Spleen (tissue), 11 donors: ENCODE measurements around the gene FAM3B. TPM values are rescaled to one million over a fixed set of nuclear protein-coding genes. Genes with fewer than 3 reads are reported as not detected.

Experiments used
- DNase-seq: peaks from one replicate; pipeline ENCODE4 v3.0.0-alpha.2; 2020
- H3K27ac ChIP-seq, 8 donors: fragments of 200-600 bp; sonication (generic) in 7 of 8; 1 replicate in 4 of 8; 2 replicates in 4 of 8; pipeline versions ENCODE4 v1.5.0 to v1.8.0; 2016 to 2021; ENCODE audit warnings: inconsistent platforms in 4 of 8, mild to moderate bottlenecking in 4 of 8, moderate library complexity in 1 of 8
- H3K27me3 ChIP-seq, 7 donors: fragments of 200-600 bp; sonication (generic) in 6 of 7; replicated peaks in 1 of 7; 1 replicate in 4 of 7; 2 replicates in 3 of 7; pipeline versions ENCODE4 v1.5.0 to v1.8.0; 2016 to 2021; ENCODE audit warnings: inconsistent platforms in 3 of 7, mild to moderate bottlenecking in 1 of 7
- H3K36me3 ChIP-seq, 6 donors: fragments of 200-600 bp; sonication (generic) in 5 of 6; 1 replicate in 4 of 6; 2 replicates in 2 of 6; pipeline versions ENCODE4 v1.5.0 to v1.8.0; 2016 to 2021; ENCODE audit warnings: inconsistent platforms in 2 of 6
- H3K4me1 ChIP-seq, 6 donors: fragments of 200-600 bp; sonication (generic) in 5 of 6; 1 replicate in 3 of 6; 2 replicates in 3 of 6; pipeline versions ENCODE4 v1.5.0 to v1.8.0; 2016 to 2021; ENCODE audit warnings: inconsistent platforms in 3 of 6
- H3K4me3 ChIP-seq, 8 donors: fragments of 200-600 bp; sonication (generic) in 7 of 8; 1 replicate in 4 of 8; 2 replicates in 4 of 8; pipeline versions ENCODE4 v1.5.0 to v1.8.0; 2016 to 2021; ENCODE audit warnings: inconsistent platforms in 4 of 8, mild to moderate bottlenecking in 4 of 8, moderate library complexity in 2 of 8
- H3K9me3 ChIP-seq, 8 donors: fragments of 200-600 bp; sonication (generic) in 7 of 8; 1 replicate in 4 of 8; 2 replicates in 4 of 8; pipeline versions ENCODE4 v1.5.0 to v1.8.0; 2016 to 2021; ENCODE audit warnings: inconsistent platforms in 4 of 8
- CTCF ChIP-seq, 11 experiments: fragments of 200-600 bp in 7 of 11; fragments of 450-650 bp in 4 of 11; sonication (generic) in 4 of 11; IDR thresholded peaks in 8 of 11; conservative IDR thresholded peaks in 3 of 11; 1 replicate in 7 of 11; 2 replicates in 4 of 11; pipeline versions ENCODE4 v1.4.0 to v1.8.0; 2016 to 2021; ENCODE audit warnings: antibody characterized with exemption in 11 of 11, inconsistent platforms in 4 of 11, mild to moderate bottlenecking in 1 of 11
- POLR2A ChIP-seq, 3 donors: fragments of 450-650 bp; IDR thresholded peaks; one replicate each; pipeline ENCODE4 v1.5.1; 2017; ENCODE audit warnings: antibody characterized with exemption in 3 of 3, mild to moderate bottlenecking in 1 of 3
- POLR2AphosphoS5 ChIP-seq, 3 donors: sonication (generic); formaldehyde crosslinking; IDR thresholded peaks; one replicate each; pipeline ENCODE4 v1.5.1; 2017; ENCODE audit warnings: antibody characterized with exemption in 3 of 3
- WGBS, 5 donors: extraction: QIAGEN DNeasy Blood & Tissue Kit in 3 of 5; methylation state at CpG; one replicate each; pipeline versions ENCODE4 v1.1.5 to v1.1.7; 2013 to 2018; 5-methylcytosine and 5-hydroxymethylcytosine counted together
- intact Hi-C: fragments of 100-400 bp; cut with DNase I; formaldehyde crosslinking; loops from one replicate; pipeline ENCODE4 v1.15.0; 2023; ENCODE audit warnings: low total_unique reads
- polyA plus RNA-seq, 3 donors: library from polyadenylated mRNA; stranded (reverse); fragments of 200-250 nt; gene quantifications; one replicate each; pipeline ENCODE4 v1.2.1, GENCODE V29; 2013
- total RNA-seq, 7 donors: library from RNA; depleted of rRNA in 3 of 7; stranded (reverse); fragments of >200 nt in 3 of 7; fragmentation: NEBNext Ultra II Directional in 4 of 7; extraction: Animal tissue kit (Norgen Biotek cat#: 25700) in 4 of 7; gene quantifications; one replicate each; pipeline versions ENCODE4 v1.1.0 to v1.2.1, GENCODE V29; 2016 to 2021
- donor health status: healthy with polysubstance abuse.
- donor health status: DM: no; HTN: no; CAD: no; lungs with moderate emphysema.
- donor health status: DM: no; HTN: no; CAD: no.
- donor health status: Bipolar disorder and iron deficiency.
- donor health status: healthy.
- donor health status: DM: no; HTN: no; CAD: no.
- donor health status: DM: yes; HTN: yes; CAD: no.

FAM3B gene
- total and polyA plus RNA-seq, 10 donors: 0.77 to 1.9 (median 1.3) TPM; not detected in 3

GRCh38 chr21:41349126-41349525, 32.5 kb downstream of the FAM3B start:
- H3K9me3 ChIP-seq: no peaks in the 10 kb centered on the region
- peaks cover 0 to 7% (median 0%) of the 10 kb centered on the region in 6 donors for H3K4me1 ChIP-seq
- intact Hi-C loops: no loop called here
- H3K27ac ChIP-seq: no peak overlapping the region
- TF ChIP-seq POLR2AphosphoS5 (IDR thresholded peaks at IDR 0.05) (no peak), CTCF (IDR thresholded peaks at IDR 0.05 in 8 of 11, conservative IDR thresholded peaks at IDR 0.05 in 3 of 11) (no peak), POLR2A (IDR thresholded peaks at IDR 0.05) (no peak)
- DNase-seq: no peak
- 77 to 84% (median 78%) methylated on average over 7 of the region's 7 CpGs for WGBS, 5 donors
- no peaks in the 10 kb centered on the region for H3K36me3 ChIP-seq
- peaks cover 0 to 9% (median 0%) of the 10 kb centered on the region in 7 donors for H3K27me3 ChIP-seq
- no peak overlapping the region for H3K4me3 ChIP-seq

- no peak for DNase-seq
- WGBS, 5 donors: 83 to 91% (median 88%) methylated on average over 17 to 19 of the region's 19 CpGs
These were observed 33.2 kb downstream of the FAM3B start for GRCh38 chr21:41349619-41350390.

GRCh38 chr21:41350436-41351155, 34.0 kb downstream of the FAM3B start:
- WGBS, 5 donors: 85 to 95% (median 85%) methylated on average over 16 of the region's 16 CpGs
- intact Hi-C loops: no loop called here
- TF ChIP-seq POLR2A (IDR thresholded peaks at IDR 0.05) (no peak), POLR2AphosphoS5 (IDR thresholded peaks at IDR 0.05) (no peak), CTCF (IDR thresholded peaks at IDR 0.05 in 8 of 11, conservative IDR thresholded peaks at IDR 0.05 in 3 of 11) (no peak)
- no peak overlapping the region for H3K4me3 ChIP-seq
- peaks cover 0 to 9% (median 0%) of the 10 kb centered on the region in 7 donors for H3K27me3 ChIP-seq
- H3K4me1 ChIP-seq: peaks cover 0 to 7% (median 0%) of the 10 kb centered on the region in 6 donors
- no peak overlapping the region for H3K27ac ChIP-seq
- H3K36me3 ChIP-seq: no peaks in the 10 kb centered on the region
- no peaks in the 10 kb centered on the region for H3K9me3 ChIP-seq
- no peak for DNase-seq

More at GRCh38 chr21:41349619-41350390, 33.2 kb downstream of the FAM3B start:
- Histone ChIP-seq H3K4me1 (peaks cover 0 to 7% (median 0%) of the 10 kb centered on the region in 6 donors), H3K4me3 (no peak overlapping the region), H3K36me3 (no peaks in the 10 kb centered on the region), H3K9me3 (no peaks in the 10 kb centered on the region), H3K27ac (no peak overlapping the region), H3K27me3 (peaks cover 0 to 9% (median 0%) of the 10 kb centered on the region in 7 donors)
- intact Hi-C loops: no loop called here
- TF ChIP-seq POLR2AphosphoS5 (IDR thresholded peaks at IDR 0.05): no peak
- no peak for TF ChIP-seq POLR2A (IDR thresholded peaks at IDR 0.05)

GRCh38 chr21:41357546-41357945, 40.9 kb downstream of the FAM3B start:
- H3K27me3 ChIP-seq: no peaks in the 10 kb centered on the region
- H3K36me3 ChIP-seq: no peaks in the 10 kb centered on the region
- H3K4me1 ChIP-seq: peaks cover 0 to 28% (median 16%) of the 10 kb centered on the region in 6 donors
- H3K27ac ChIP-seq: no peak overlapping the region
- TF ChIP-seq CTCF (IDR thresholded peaks at IDR 0.05 in 8 of 11, conservative IDR thresholded peaks at IDR 0.05 in 3 of 11): no peak
- TF ChIP-seq POLR2A (IDR thresholded peaks at IDR 0.05): no peak
- no peak for TF ChIP-seq POLR2AphosphoS5 (IDR thresholded peaks at IDR 0.05)
- WGBS, 5 donors: 82 to 93% (median 86%) methylated on average over 8 of the region's 8 CpGs
- no peak for DNase-seq
- no peak overlapping the region for H3K4me3 ChIP-seq
- intact Hi-C loops: no loop called here
- no peaks in the 10 kb centered on the region for H3K9me3 ChIP-seq
